Kasumi-1 (cell line): ENCODE data around the gene RMI2.

Experiments
- DNase-seq, 2 experiments: peaks; one replicate each; lab custom pipeline; 2025; lab: John Stamatoyannopoulos, UW

The RMI2 gene

GRCh38 chr16:11399261-11399831 is 54.1 kb downstream of the RMI2 start:
- no peak for DNase-seq

- DNase-seq, result no peak
Measured at GRCh38 chr16:11400076-11400475, 54.8 kb downstream of the RMI2 start.
